ENCODE data around the gene HAAO.
A peak's percentile ranks its signal among the peaks of the same experiment; 100 is the strongest.
"Not testable (repeated sequence)": the region's sequence is repeated elsewhere in the genome, so short reads cannot be mapped to it uniquely, and the experiment has no call there.

Gene HAAO

GRCh38 chr2:42792583-42793333, at the start of gene HAAO:
TSS of gene HAAO (minus strand) at chr2:42792583. CDS start at chr2:42792536, 47 bp downstream.
- DNase-seq: no peak

GRCh38 chr2:42841344-42841743, 49.0 kb upstream of the HAAO start:
- no peak for DNase-seq

GRCh38 chr2:42840760-42841159, 48.4 kb upstream of the HAAO start:
- no peak for DNase-seq

GRCh38 chr2:42839809-42840501, 47.6 kb upstream of the HAAO start:
- no peak for DNase-seq

GRCh38 chr2:42838133-42838532, 45.8 kb upstream of the HAAO start:
- no peak for DNase-seq

GRCh38 chr2:42835577-42836371, 43.4 kb upstream of the HAAO start:
- no peak for DNase-seq

GRCh38 chr2:42834161-42834560, 41.8 kb upstream of the HAAO start:
- DNase-seq: no peak

- no peak for DNase-seq
These were observed 39.9 kb upstream of the HAAO start for GRCh38 chr2:42832289-42832634.

- not testable (repeated sequence) for DNase-seq
These were observed 39.3 kb upstream of the HAAO start for GRCh38 chr2:42831575-42832288.

- DNase-seq: peak; percentile 32
These were observed 38.7 kb upstream of the HAAO start for GRCh38 chr2:42830922-42831574.

- DNase-seq: no peak
These were observed 37.5 kb upstream of the HAAO start for GRCh38 chr2:42829671-42830440.

- no peak for DNase-seq
These were observed 36.4 kb upstream of the HAAO start for GRCh38 chr2:42828487-42829425.

GRCh38 chr2:42827647-42828486, 35.5 kb upstream of the HAAO start:
- peak; percentile 61 for DNase-seq

- DNase-seq: no peak
These were observed 33.8 kb upstream of the HAAO start for GRCh38 chr2:42826231-42826630.

GRCh38 chr2:42824454-42824807, 32.0 kb upstream of the HAAO start:
- no peak for DNase-seq

- no peak for DNase-seq
These were observed 31.5 kb upstream of the HAAO start for GRCh38 chr2:42823744-42824453.

GRCh38 chr2:42819160-42819559, 26.8 kb upstream of the HAAO start:
- DNase-seq: no peak

GRCh38 chr2:42815726-42816125, 23.3 kb upstream of the HAAO start:
- DNase-seq: no peak

- no peak for DNase-seq
These were observed 21.4 kb upstream of the HAAO start for GRCh38 chr2:42813763-42814162.

All from NCI-H524 treated with DMSO at 0.1 percent for 48 hours (cell line).